Nephron progenitor cell (in vitro differentiated cells): Measurements from ENCODE around the gene CALM1.

Experiments
- DNase-seq: peaks from one replicate; pipeline ENCODE4 v3.0.0; 2021
- H3K27ac Mint-ChIP-seq: 2 replicates; pipeline ENCODE4 v1.8.0; 2021; ENCODE audit warnings: mild to moderate bottlenecking, moderate library complexity, mixed read lengths
- H3K27me3 Mint-ChIP-seq: 2 replicates; pipeline ENCODE4 v1.8.0; 2021; ENCODE audit warnings: mild to moderate bottlenecking, low read depth, mixed read lengths; ENCODE audit not compliant: poor library complexity
- H3K36me3 Mint-ChIP-seq: 2 replicates; pipeline ENCODE4 v1.8.0; 2021; ENCODE audit warnings: low read depth, mixed read lengths
- H3K4me1 Mint-ChIP-seq: 2 replicates; pipeline ENCODE4 v1.8.0; 2021; ENCODE audit warnings: mixed read lengths
- H3K4me3 Mint-ChIP-seq: 2 replicates; pipeline ENCODE4 v1.8.0; 2021; ENCODE audit warnings: mild to moderate bottlenecking, moderate library complexity, mixed read lengths
- H3K9me3 Mint-ChIP-seq: 2 replicates; pipeline ENCODE4 v1.8.0; 2021; ENCODE audit warnings: mild to moderate bottlenecking, moderate library complexity, mixed read lengths
- TF ChIP-seq, protein P1 (sequence below): fragments of 200-600 bp; sonication (generic); IDR thresholded peaks from 2 replicates; pipeline ENCODE4 v1.5.0; 2021; ENCODE audit warnings: antibody characterized with exemption

CALM1 gene

DNA sequence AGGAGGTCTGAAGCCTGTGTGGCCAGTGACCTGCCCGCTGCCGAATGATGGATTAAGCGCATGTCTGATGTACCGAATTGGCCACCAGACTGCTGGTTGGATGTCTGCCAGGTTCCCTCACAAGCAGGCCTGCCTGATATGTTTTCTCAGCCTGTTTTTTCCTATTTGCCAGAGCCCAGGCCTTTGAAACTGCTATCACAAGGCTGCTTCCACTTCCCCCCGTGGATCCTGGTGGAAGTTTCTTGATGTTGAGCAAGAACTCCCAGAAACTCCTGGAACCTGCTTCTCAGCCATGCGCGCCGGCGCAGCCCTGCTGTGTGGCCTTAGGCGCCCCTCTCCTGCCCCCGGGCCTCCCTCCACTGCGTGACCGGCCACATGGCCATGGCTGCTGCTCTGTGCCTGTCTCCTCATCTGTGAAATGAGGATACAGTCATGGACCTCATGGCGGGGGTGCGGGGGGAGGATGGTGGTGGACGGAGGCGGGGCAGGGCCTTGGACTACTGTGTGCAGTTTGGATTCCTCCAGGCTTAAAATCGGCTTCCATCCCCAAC is 56.6 kb downstream of the CALM1 start:
- H3K9me3 Mint-ChIP-seq: no peaks in the 10 kb centered on the region
- no peak for DNase-seq
- no peak overlapping the region for H3K27ac Mint-ChIP-seq
- peaks cover 10% of the 10 kb centered on the region for H3K27me3 Mint-ChIP-seq
- H3K36me3 Mint-ChIP-seq: no peaks in the 10 kb centered on the region
- TF ChIP-seq, protein P1, sequence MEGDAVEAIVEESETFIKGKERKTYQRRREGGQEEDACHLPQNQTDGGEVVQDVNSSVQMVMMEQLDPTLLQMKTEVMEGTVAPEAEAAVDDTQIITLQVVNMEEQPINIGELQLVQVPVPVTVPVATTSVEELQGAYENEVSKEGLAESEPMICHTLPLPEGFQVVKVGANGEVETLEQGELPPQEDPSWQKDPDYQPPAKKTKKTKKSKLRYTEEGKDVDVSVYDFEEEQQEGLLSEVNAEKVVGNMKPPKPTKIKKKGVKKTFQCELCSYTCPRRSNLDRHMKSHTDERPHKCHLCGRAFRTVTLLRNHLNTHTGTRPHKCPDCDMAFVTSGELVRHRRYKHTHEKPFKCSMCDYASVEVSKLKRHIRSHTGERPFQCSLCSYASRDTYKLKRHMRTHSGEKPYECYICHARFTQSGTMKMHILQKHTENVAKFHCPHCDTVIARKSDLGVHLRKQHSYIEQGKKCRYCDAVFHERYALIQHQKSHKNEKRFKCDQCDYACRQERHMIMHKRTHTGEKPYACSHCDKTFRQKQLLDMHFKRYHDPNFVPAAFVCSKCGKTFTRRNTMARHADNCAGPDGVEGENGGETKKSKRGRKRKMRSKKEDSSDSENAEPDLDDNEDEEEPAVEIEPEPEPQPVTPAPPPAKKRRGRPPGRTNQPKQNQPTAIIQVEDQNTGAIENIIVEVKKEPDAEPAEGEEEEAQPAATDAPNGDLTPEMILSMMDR: no peak
- peaks cover 29% of the 10 kb centered on the region for H3K4me1 Mint-ChIP-seq
- H3K4me3 Mint-ChIP-seq: no peak overlapping the region

DNA sequence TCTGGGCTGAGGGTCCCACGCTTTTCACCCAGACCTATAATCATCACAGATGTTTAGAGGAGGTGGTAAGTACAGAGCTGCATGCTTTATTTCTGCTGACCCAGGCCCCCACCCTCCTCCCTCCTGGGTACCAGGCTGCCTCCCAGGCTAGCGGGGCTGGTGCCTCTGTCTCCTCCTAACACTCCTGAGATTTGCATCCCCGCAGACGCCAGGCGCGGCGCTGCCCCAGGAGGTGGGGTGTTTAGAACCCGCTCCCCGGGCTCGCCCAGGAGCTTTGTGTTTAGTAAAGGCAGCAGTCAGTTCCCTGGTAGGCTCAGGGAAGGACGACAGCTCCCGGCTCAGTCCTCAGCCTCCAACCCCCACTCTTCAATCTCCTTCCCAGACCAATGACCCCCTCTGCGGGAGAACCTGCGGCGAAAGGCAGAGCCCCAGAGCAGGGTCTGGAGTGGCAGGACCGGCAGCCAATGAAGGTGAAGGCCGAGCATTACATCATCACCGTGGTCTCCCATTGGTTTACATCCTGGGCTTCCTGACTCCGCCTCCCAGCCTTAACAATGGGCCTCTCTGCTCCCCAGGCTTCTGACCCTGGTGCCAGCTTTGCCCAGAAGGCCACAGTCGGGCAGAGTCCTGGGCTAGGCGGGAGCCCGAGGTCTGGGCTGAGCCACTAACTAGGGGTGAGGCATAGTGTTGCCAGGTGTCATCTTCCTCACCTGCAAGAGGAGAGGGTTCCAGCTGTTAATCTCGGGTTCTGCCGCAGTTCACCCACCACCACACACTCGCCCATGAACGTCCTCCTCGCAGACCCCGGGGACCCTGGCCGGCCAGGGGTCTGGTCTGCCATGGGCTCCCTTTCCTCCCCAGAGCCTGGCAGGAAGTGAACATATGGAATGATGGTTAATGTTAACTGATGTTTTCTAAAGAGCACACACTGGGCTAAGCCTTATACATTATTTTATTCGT is 57.5 kb downstream of the CALM1 start:
- TF ChIP-seq, protein P1: no peak
- peaks cover 12% of the 10 kb centered on the region for H3K27me3 Mint-ChIP-seq
- peak overlapping the region; percentile 73 for H3K4me3 Mint-ChIP-seq
- no peaks in the 10 kb centered on the region for H3K36me3 Mint-ChIP-seq
- peak; percentile 86 for DNase-seq
- no peak overlapping the region for H3K27ac Mint-ChIP-seq
- H3K4me1 Mint-ChIP-seq: peaks cover 29% of the 10 kb centered on the region
- H3K9me3 Mint-ChIP-seq: no peaks in the 10 kb centered on the region

DNA sequence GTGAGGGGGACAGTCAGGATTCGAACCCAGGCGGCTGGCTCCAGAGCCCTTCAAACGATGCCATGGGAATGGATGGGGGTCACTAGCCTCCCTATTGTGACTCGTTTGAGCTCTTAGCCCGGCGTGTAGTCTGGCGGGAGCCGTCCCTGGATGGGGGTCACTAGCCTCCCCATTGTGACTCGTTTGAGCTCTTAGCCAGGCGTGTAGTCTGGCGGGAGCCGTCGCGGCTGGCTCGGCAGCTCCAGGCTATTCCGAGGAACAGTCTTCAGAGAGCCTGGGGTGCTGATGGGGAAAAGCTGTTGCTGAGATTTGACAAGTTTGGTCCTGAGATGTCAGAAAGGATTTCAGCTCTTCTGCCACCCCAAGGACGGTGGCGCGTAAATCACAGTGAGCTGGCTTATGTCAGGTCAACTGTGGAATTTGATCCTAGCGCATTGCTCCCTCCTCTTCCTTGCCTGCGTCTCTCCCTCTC is 58.3 kb downstream of the CALM1 start:
- H3K4me3 Mint-ChIP-seq: peak overlapping the region; percentile 26
- H3K9me3 Mint-ChIP-seq: no peaks in the 10 kb centered on the region
- peak overlapping the region; percentile 54 for H3K27ac Mint-ChIP-seq
- peak; percentile 58 for DNase-seq
- peaks cover 29% of the 10 kb centered on the region for H3K4me1 Mint-ChIP-seq
- TF ChIP-seq, protein P1: no peak
- peaks cover 11% of the 10 kb centered on the region for H3K27me3 Mint-ChIP-seq
- H3K36me3 Mint-ChIP-seq: no peaks in the 10 kb centered on the region

DNA sequence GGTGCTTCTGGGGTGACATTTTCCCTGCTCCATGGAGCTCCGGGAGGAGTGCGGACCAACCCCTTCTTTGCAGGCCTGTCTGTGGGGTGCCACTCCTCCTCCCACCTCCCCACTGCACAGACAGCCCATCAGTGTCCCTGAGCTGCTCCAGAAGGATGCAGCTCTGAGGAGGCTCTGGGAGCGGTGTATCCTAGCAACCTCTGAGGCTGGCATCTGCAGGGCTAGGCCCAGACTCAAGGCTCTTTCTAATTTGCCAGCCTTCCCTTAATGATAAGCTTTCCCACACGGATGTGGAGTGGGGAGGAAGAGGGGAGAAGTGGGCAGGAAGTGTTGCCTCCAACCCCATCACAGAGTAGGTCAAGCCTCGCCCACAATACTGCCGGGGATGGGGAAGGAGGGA is 59.7 kb downstream of the CALM1 start:
- DNase-seq: no peak
- TF ChIP-seq, protein P1: no peak
- no peaks in the 10 kb centered on the region for H3K9me3 Mint-ChIP-seq
- H3K27ac Mint-ChIP-seq: no peak overlapping the region
- H3K4me3 Mint-ChIP-seq: no peak overlapping the region
- H3K4me1 Mint-ChIP-seq: peaks cover 29% of the 10 kb centered on the region
- H3K36me3 Mint-ChIP-seq: no peaks in the 10 kb centered on the region
- H3K27me3 Mint-ChIP-seq: peaks cover 18% of the 10 kb centered on the region

DNA sequence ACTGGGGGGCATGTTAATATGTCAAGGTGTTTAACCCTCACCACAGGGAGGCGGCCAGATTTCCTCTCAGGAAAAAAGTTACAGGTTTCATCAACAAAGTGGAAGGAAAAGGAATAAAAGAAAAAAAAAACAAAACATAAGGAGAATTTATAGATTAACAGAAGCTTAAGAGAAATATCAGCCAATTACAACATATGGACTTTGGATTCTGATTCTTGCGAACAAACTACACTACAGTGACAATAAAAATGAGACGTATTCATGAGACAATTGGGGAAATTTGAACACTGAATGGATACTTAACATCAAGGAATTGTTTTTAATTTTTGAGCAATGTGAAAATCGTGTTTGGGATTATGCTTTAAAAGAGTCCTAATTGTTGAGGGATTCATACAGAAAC is 60.4 kb downstream of the CALM1 start:
- Mint-ChIP-seq H3K27ac (no peak overlapping the region), H3K4me3 (no peak overlapping the region), H3K36me3 (no peaks in the 10 kb centered on the region), H3K9me3 (no peaks in the 10 kb centered on the region), H3K27me3 (peaks cover 18% of the 10 kb centered on the region), H3K4me1 (peaks cover 29% of the 10 kb centered on the region)
- TF ChIP-seq, protein P1: no peak
- DNase-seq: no peak
